Stomach (tissue), 9 donors: ENCODE measurements around the gene FCHO2. TPM values are rescaled to one million over a fixed set of nuclear protein-coding genes. Genes with fewer than 3 reads are reported as not detected.
"Not testable (repeated sequence)": the region's sequence is repeated elsewhere in the genome, so short reads cannot be mapped to it uniquely, and the experiment has no call there.

Experiments
- DNase-seq, 2 donors: peaks; one replicate each; pipeline versions ENCODE4 v3.0.0 to v3.0.0-alpha.2; 2013 to 2019
- H3K27ac ChIP-seq, 5 donors: fragments of 200-600 bp in 4 of 5; sonication (generic) in 4 of 5; one replicate each; pipeline ENCODE4 v1.5.1; 2013 to 2019; ENCODE audit warnings: mild to moderate bottlenecking in 1 of 5, moderate library complexity in 1 of 5
- H3K27me3 ChIP-seq, 3 donors: fragments of 200-600 bp; sonication (generic); one replicate each; pipeline ENCODE4 v1.5.1; 2017 to 2019; ENCODE audit warnings: mixed run types in 1 of 3
- H3K36me3 ChIP-seq, 4 donors: fragments of 200-600 bp; sonication (generic); 1 replicate in 3 of 4; 2 replicates in 1 of 4; pipeline ENCODE4 v1.5.1; 2016 to 2019
- H3K4me1 ChIP-seq, 4 donors: fragments of 200-600 bp; sonication (generic); one replicate each; pipeline ENCODE4 v1.5.1; 2016 to 2019
- H3K4me3 ChIP-seq, 4 donors: fragments of 200-600 bp; sonication (generic) in 3 of 4; one replicate each; pipeline ENCODE4 v1.5.1; 2016 to 2019; ENCODE audit warnings: mild to moderate bottlenecking in 1 of 4
- H3K9me3 ChIP-seq, 4 donors: fragments of 200-600 bp; sonication (generic); one replicate each; pipeline ENCODE4 v1.5.1; 2016 to 2019
- EP300 ChIP-seq: sonication (generic); formaldehyde crosslinking; IDR thresholded peaks from one replicate; pipeline ENCODE4 v1.6.1; 2017; ENCODE audit warnings: antibody characterized with exemption
- POLR2A ChIP-seq, 4 donors: fragments of 450-650 bp; IDR thresholded peaks; one replicate each; pipeline ENCODE4 v1.6.1; 2016; ENCODE audit warnings: antibody characterized with exemption in 4 of 4, control low read depth in 2 of 4, mild to moderate bottlenecking in 1 of 4, moderate library complexity in 1 of 4
- POLR2AphosphoS5 ChIP-seq, 3 donors: sonication (generic); formaldehyde crosslinking; IDR thresholded peaks; one replicate each; pipeline ENCODE4 v1.6.1; 2016; ENCODE audit warnings: antibody characterized with exemption in 3 of 3
- WGBS, 5 donors: extraction: QIAGEN DNeasy Blood & Tissue Kit in 3 of 5; methylation state at CpG; one replicate each; pipeline versions ENCODE4 v1.1.5 to v1.1.7; 2013 to 2018; 5-methylcytosine and 5-hydroxymethylcytosine counted together
- intact Hi-C: fragments of 100-400 bp; cut with DNase I; formaldehyde crosslinking; loops from one replicate; pipeline ENCODE4 v1.15.1; 2023; ENCODE audit warnings: low total_unique reads
- polyA plus RNA-seq, 3 donors: library from polyadenylated mRNA; stranded (reverse); fragments of 200-250 nt; gene quantifications; one replicate each; pipeline ENCODE4 v1.2.3, GENCODE V29; 2013
- total RNA-seq, 5 donors: library from RNA; depleted of rRNA; stranded (reverse); fragments of >200 nt; gene quantifications; one replicate each; pipeline versions ENCODE4 v1.1.0 to v1.2.3, GENCODE V29; 2014 to 2016
- TF ChIP-seq, protein P1 (sequence below), 7 experiments: fragments of 450-650 bp in 4 of 7; fragments of 200-600 bp in 3 of 7; sonication (generic) in 3 of 7; IDR thresholded peaks; one replicate each; pipeline ENCODE4 v1.5.1; 2016 to 2019; ENCODE audit warnings: antibody characterized with exemption in 7 of 7, control low read depth in 2 of 7, mild to moderate bottlenecking in 1 of 7
- donor health status: healthy with polysubstance abuse.
- donor health status: Bipolar disorder and iron deficiency.
- donor health status: healthy.

The FCHO2 gene
- total and polyA plus RNA-seq, 8 donors: 6.9 to 46.1 (median 13.8) TPM

DNA sequence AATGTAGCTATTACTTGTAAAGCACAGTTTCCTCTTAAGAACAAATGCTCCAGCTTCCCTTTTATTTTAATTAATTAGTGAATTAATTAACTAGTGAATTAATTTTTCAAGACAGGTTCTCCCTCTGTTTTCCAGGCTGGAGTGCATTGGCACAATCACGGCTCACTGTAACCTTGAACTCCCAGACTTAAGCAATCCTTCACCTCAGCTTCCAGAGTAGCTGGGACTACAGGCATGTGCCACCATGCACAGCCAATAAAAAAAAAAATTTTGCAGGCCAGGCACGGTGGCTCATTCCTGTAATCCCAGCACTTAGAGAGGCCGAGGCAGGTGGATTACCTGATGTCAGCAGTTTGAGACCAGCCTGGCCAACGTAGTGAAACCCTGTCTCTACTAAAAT, 44.1 kb downstream of the FCHO2 start:
- TF ChIP-seq POLR2A (IDR thresholded peaks at IDR 0.05): no peak
- no peak for TF ChIP-seq EP300
- TF ChIP-seq, protein P1, sequence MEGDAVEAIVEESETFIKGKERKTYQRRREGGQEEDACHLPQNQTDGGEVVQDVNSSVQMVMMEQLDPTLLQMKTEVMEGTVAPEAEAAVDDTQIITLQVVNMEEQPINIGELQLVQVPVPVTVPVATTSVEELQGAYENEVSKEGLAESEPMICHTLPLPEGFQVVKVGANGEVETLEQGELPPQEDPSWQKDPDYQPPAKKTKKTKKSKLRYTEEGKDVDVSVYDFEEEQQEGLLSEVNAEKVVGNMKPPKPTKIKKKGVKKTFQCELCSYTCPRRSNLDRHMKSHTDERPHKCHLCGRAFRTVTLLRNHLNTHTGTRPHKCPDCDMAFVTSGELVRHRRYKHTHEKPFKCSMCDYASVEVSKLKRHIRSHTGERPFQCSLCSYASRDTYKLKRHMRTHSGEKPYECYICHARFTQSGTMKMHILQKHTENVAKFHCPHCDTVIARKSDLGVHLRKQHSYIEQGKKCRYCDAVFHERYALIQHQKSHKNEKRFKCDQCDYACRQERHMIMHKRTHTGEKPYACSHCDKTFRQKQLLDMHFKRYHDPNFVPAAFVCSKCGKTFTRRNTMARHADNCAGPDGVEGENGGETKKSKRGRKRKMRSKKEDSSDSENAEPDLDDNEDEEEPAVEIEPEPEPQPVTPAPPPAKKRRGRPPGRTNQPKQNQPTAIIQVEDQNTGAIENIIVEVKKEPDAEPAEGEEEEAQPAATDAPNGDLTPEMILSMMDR (IDR thresholded peaks at IDR 0.05): no peak
- no peak for TF ChIP-seq POLR2AphosphoS5 (IDR thresholded peaks at IDR 0.05)
- intact Hi-C loops: no loop called here
- Histone ChIP-seq H3K4me1 (no peaks in the 10 kb centered on the region), H3K9me3 (no peaks in the 10 kb centered on the region), H3K36me3 (peaks cover 10 to 35% (median 17%) of the 10 kb centered on the region in 4 donors), H3K27ac (no peak overlapping the region), H3K4me3 (no peak overlapping the region), H3K27me3 (no peaks in the 10 kb centered on the region)
- WGBS, 5 donors: 90 to 98% (median 92%) methylated on average over 4 of the region's 4 CpGs
- DNase-seq: no peak

DNA sequence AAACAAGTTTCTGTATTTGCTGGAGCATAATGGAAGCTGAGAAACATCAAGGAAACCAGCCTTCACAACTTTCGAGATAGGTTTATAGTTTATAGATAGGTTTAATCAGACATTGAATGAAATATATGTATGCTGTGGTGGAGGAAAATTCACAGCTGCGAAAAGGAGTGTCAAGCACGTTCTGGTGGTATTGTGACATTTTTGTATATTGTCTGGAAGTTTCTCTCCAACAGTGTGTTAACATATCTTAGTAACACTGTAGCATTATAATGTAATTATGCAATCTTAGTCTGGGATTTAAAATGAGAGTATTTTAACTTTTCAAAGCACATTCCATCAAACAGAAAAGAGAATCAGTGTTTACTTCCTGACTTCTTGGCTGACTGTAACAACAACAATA, 50.0 kb downstream of the FCHO2 start:
- Histone ChIP-seq H3K4me1 (no peaks in the 10 kb centered on the region), H3K9me3 (no peaks in the 10 kb centered on the region), H3K4me3 (no peak overlapping the region), H3K27me3 (no peaks in the 10 kb centered on the region), H3K27ac (no peak overlapping the region), H3K36me3 (peaks cover 2 to 31% (median 22%) of the 10 kb centered on the region in 4 donors)
- 82 to 89% (median 86%) methylated on average over 3 of the region's 3 CpGs for WGBS, 5 donors
- DNase-seq: no peak
- intact Hi-C loops: no loop called here
- TF ChIP-seq, protein P1 (IDR thresholded peaks at IDR 0.05): no peak
- no peak for TF ChIP-seq EP300
- no peak for TF ChIP-seq POLR2AphosphoS5 (IDR thresholded peaks at IDR 0.05)
- no peak for TF ChIP-seq POLR2A (IDR thresholded peaks at IDR 0.05)

DNA sequence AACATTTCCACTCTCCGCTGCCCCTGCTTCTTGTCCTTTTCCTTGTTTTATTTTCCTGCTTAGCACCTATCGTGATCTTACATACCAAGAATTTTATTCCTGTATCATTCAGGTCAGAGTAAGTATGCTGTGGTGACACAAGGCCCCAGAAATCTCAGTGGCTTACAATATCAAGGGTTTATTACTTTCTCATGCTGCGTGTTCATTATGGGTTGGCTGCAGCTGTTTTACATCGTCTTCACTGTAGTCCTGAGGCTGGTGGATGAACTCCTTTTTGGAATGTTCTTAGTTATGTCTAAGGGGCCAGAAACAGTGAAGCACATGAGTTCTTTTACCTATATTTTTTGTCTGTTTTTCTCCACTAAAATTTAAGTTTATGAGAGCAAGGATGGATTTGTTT, 51.2 kb downstream of the FCHO2 start:
- intact Hi-C loops: no loop called here
- Histone ChIP-seq H3K27me3 (no peaks in the 10 kb centered on the region), H3K9me3 (no peaks in the 10 kb centered on the region), H3K36me3 (peaks cover 2 to 32% (median 28%) of the 10 kb centered on the region in 4 donors), H3K4me3 (no peak overlapping the region), H3K4me1 (no peaks in the 10 kb centered on the region), H3K27ac (no peak overlapping the region)
- WGBS, 5 donors: 93 to 96% (median 96%) methylated on average over 4 of the region's 4 CpGs
- DNase-seq: no peak
- no peak for TF ChIP-seq POLR2A (IDR thresholded peaks at IDR 0.05)
- no peak for TF ChIP-seq POLR2AphosphoS5 (IDR thresholded peaks at IDR 0.05)
- TF ChIP-seq, protein P1 (IDR thresholded peaks at IDR 0.05): no peak
- TF ChIP-seq EP300: no peak

DNA sequence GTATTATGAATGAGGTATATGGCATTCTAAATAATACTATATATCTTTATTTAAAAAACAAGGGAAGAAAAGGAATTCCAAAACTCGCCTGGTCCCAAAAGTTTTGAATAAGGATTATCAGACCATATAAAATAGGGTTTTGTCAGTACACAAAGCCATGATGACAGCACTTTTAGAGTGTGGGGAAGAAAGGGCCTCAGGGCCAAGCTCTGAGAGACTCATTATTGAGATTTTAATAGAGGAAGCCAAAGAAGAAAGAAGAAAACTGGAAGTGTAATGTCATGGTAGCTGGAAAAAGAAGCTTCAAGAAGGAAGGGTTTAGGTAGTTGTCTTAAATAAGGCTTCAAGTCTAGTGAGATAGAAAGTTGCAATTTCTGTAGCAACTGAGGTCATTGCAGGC, 53.0 kb downstream of the FCHO2 start:
- TF ChIP-seq POLR2A (IDR thresholded peaks at IDR 0.05) (no peak), EP300 (no peak), POLR2AphosphoS5 (IDR thresholded peaks at IDR 0.05) (no peak)
- TF ChIP-seq, protein P1 (IDR thresholded peaks at IDR 0.05): no peak
- no peak overlapping the region for H3K4me3 ChIP-seq
- H3K9me3 ChIP-seq: no peaks in the 10 kb centered on the region
- H3K27me3 ChIP-seq: no peaks in the 10 kb centered on the region
- DNase-seq: no peak
- no peak overlapping the region for H3K27ac ChIP-seq
- no peaks in the 10 kb centered on the region for H3K4me1 ChIP-seq
- H3K36me3 ChIP-seq: peaks cover 0 to 38% (median 32%) of the 10 kb centered on the region in 4 donors
- intact Hi-C loops: no loop called here
- 85 to 94% (median 89%) methylated on average over 1 of the region's 1 CpG for WGBS, 5 donors

DNA sequence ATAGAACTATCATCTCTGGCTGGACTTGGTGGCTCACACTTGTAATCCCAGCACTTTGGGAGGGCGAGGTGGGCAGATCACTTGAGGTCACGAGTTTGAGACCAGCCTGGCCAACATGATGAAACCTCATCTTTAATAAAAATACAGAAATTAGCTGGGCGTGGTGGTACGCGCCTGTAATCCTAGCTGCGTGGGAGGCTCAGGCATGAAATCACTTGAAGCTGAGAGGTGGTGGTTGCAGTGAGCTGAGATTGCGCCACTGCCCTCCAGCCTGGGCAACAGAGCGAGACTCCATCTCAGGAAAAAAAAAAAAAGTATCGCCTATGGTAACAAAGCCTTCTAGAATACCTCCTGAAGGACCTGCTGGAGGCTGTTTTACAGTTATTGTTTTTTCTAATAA, 55.8 kb downstream of the FCHO2 start:
- intact Hi-C loops, DNase-seq, H3K9me3 ChIP-seq, H3K27me3 ChIP-seq, H3K4me1 ChIP-seq, H3K27ac ChIP-seq, H3K4me3 ChIP-seq: not testable (repeated sequence)
- peaks cover 0 to 37% (median 29%) of the 10 kb centered on the region in 4 donors for H3K36me3 ChIP-seq
- WGBS, 5 donors: 96 to 99% (median 98%) methylated on average over 9 of the region's 9 CpGs
